Lung (tissue), 12 donors: ENCODE measurements around the gene RNU7-1. TPM values are rescaled to one million over a fixed set of nuclear protein-coding genes. Genes with fewer than 3 reads are reported as not detected.

Source experiments
- ATAC-seq: fragments of 200-7000 bp; cut with Tn5 transposase; one replicate; pipeline ENCODE4 v1.9.1; 2020; ENCODE audit warnings: moderate number of reproducible peaks; ENCODE audit not compliant: insufficient read depth, low FRiP score
- DNase-seq, 3 donors: peaks; one replicate each; pipeline ENCODE4 v3.0.0-alpha.2; 2013 to 2017
- H3K27ac ChIP-seq, 2 donors: one replicate each; pipeline ENCODE4 v1.5.1; 2013; ENCODE audit warnings: mild to moderate bottlenecking in 2 of 2, moderate library complexity in 2 of 2, control low read depth in 1 of 2, inconsistent platforms in 1 of 2, low read depth in 1 of 2, low read length in 1 of 2
- H3K27me3 ChIP-seq, 3 donors: one replicate each; pipeline ENCODE4 v1.5.1; 2013; ENCODE audit warnings: low read length in 2 of 3; ENCODE audit not compliant: control insufficient read depth in 3 of 3, insufficient read depth in 3 of 3
- H3K36me3 ChIP-seq, 4 donors: one replicate each; pipeline ENCODE4 v1.5.1; 2013; ENCODE audit warnings: low read length in 4 of 4, mild to moderate bottlenecking in 1 of 4, moderate library complexity in 1 of 4; ENCODE audit not compliant: control insufficient read depth in 4 of 4, insufficient read depth in 4 of 4
- H3K4me1 ChIP-seq, 5 donors: one replicate each; pipeline ENCODE4 v1.5.1; 2013; ENCODE audit warnings: low read length in 5 of 5, mild to moderate bottlenecking in 2 of 5, moderate library complexity in 1 of 5; ENCODE audit not compliant: control insufficient read depth in 5 of 5, insufficient read depth in 5 of 5
- H3K4me3 ChIP-seq: one replicate; pipeline ENCODE4 v1.5.1; 2013; ENCODE audit warnings: mild to moderate bottlenecking, control low read depth, moderate library complexity
- H3K9ac ChIP-seq, 2 donors: one replicate each; pipeline ENCODE4 v1.5.1; 2013; ENCODE audit warnings: low read length in 2 of 2, control low read depth in 1 of 2; ENCODE audit not compliant: insufficient read depth in 1 of 2
- H3K9me3 ChIP-seq, 4 donors: one replicate each; pipeline ENCODE4 v1.5.1; 2013; ENCODE audit warnings: low read length in 3 of 4, mild to moderate bottlenecking in 1 of 4, moderate library complexity in 1 of 4; ENCODE audit not compliant: control insufficient read depth in 4 of 4, insufficient read depth in 3 of 4
- CTCF ChIP-seq: IDR thresholded peaks from 2 replicates; pipeline ENCODE4 v1.5.1; 2012; ENCODE audit warnings: mild to moderate bottlenecking; ENCODE audit errors: control extremely low read depth, extremely low read depth
- WGBS, 2 donors: extraction: QIAGEN DNeasy Blood & Tissue Kit; methylation state at CpG; one replicate each; pipeline ENCODE4 v1.1.7; 2013; 5-methylcytosine and 5-hydroxymethylcytosine counted together
- polyA plus RNA-seq, 2 donors: library from polyadenylated mRNA; stranded (reverse); fragments of 200-250 nt; gene quantifications; one replicate each; pipeline ENCODE4 v1.2.1, GENCODE V29; 2013
- total RNA-seq, 2 donors: library from RNA; depleted of rRNA in 1 of 2; stranded (reverse); fragments of >200 nt in 1 of 2; gene quantifications; one replicate each; pipeline ENCODE4 v1.2.1, GENCODE V29; 2014 to 2021
- donor health status: control.
- donor health status: control.
- donor health status: Bipolar disorder and iron deficiency.
- donor health status: healthy.
- donor health status: DM: yes; HTN: yes; CAD: no.

RNU7-1 gene
- total and polyA plus RNA-seq, 4 donors, result not detected

GRCh38 chr12:6959058-6959804 lies 15.6 kb downstream of the RNU7-1 start:
- peaks cover 0 to 29% (median 11%) of the 10 kb centered on the region in 5 donors for H3K4me1 ChIP-seq

DNA sequence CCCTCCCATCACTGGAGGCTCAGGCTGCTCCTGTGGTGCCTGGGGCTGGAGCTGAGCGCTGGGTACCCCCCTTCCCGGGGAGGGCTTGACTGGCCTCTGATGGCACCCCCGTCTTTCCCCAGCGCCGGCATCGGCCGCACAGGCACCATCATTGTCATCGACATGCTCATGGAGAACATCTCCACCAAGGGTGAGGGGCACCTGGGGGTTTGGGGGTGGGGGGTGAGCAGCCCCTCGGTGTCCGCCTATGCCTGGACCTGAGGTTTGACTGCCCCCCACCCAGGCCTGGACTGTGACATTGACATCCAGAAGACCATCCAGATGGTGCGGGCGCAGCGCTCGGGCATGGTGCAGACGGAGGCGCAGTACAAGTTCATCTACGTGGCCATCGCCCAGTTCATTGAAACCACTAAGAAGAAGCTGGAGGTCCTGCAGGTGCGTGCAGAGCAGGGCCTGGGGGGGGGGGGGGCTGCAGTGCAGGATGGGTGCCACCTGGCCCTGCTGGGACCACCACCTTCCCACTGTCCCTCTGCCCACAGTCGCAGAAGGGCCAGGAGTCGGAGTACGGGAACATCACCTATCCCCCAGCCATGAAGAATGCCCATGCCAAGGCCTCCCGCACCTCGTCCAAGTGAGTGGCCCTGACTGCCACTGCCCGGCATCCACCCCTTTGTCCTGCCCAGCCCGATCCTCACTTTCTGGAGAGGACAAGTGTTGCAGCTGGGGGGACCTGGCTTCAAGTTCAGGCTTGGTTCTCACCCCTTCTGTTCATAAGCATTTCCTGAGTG lies 16.4 kb downstream of the RNU7-1 start:
- Histone ChIP-seq H3K27me3 (no peaks in the 10 kb centered on the region), H3K9ac (no peak overlapping the region), H3K36me3 (peaks cover 0 to 21% (median 0%) of the 10 kb centered on the region in 4 donors), H3K27ac (peak overlapping the region in 1 of 2 donors; percentile 92), H3K4me1 (peaks cover 0 to 29% (median 16%) of the 10 kb centered on the region in 5 donors), H3K9me3 (no peaks in the 10 kb centered on the region), H3K4me3 (no peak overlapping the region)
- 88 to 92% methylated on average over 26 of the region's 26 CpGs for WGBS, 2 donors
- DNase-seq (no peak), ATAC-seq (no peak)
- TF ChIP-seq CTCF, result no peak

More at GRCh38 chr12:6959058-6959804, 15.6 kb downstream of the RNU7-1 start:
- DNase-seq, result no peak
- 32 to 37% methylated on average over 24 of the region's 24 CpGs for WGBS, 2 donors
- no peak overlapping the region for H3K9ac ChIP-seq
- peaks cover 0 to 21% (median 0%) of the 10 kb centered on the region in 4 donors for H3K36me3 ChIP-seq
- ATAC-seq, result no peak
- H3K27ac ChIP-seq, result peak overlapping the region; percentile 51 to 82
- no peaks in the 10 kb centered on the region for H3K9me3 ChIP-seq
- H3K27me3 ChIP-seq, result no peaks in the 10 kb centered on the region
- no peak overlapping the region for H3K4me3 ChIP-seq
- no peak for TF ChIP-seq CTCF

- 77 to 81% methylated on average over 13 of the region's 13 CpGs for WGBS, 2 donors
- DNase-seq, result no peak
- Histone ChIP-seq H3K36me3 (peaks cover 0 to 26% (median 3%) of the 10 kb centered on the region in 4 donors), H3K9me3 (no peaks in the 10 kb centered on the region), H3K4me3 (no peak overlapping the region), H3K27ac (peak overlapping the region in 1 of 2 donors; percentile 92), H3K9ac (no peak overlapping the region), H3K27me3 (no peaks in the 10 kb centered on the region), H3K4me1 (peaks cover 0 to 29% (median 16%) of the 10 kb centered on the region in 5 donors)
- TF ChIP-seq CTCF, result no peak
- no peak for ATAC-seq
These were observed 17.1 kb downstream of the RNU7-1 start for GRCh38 chr12:6960593-6961277.
